Lower lobe of right lung (tissue), 2 donors: ENCODE data around the gene INO80. TPM values are rescaled to one million over a fixed set of nuclear protein-coding genes. Genes with fewer than 3 reads are reported as not detected.

Experiments used
- ATAC-seq, 2 donors: fragments of 200-7000 bp; cut with Tn5 transposase; one replicate each; pipeline ENCODE4 v1.9.1; 2020 to 2022; ENCODE audit warnings: mild to moderate bottlenecking in 2 of 2, moderate library complexity in 2 of 2
- DNase-seq: peaks from one replicate; pipeline ENCODE4 v3.0.0-alpha.2; 2020
- H3K27ac ChIP-seq: fragments of 200-600 bp; one replicate; pipeline ENCODE4 v1.8.0; 2022
- H3K27me3 ChIP-seq: fragments of 200-600 bp; one replicate; pipeline ENCODE4 v1.8.0; 2022; ENCODE audit warnings: low read depth
- H3K36me3 ChIP-seq: fragments of 200-600 bp; one replicate; pipeline ENCODE4 v1.8.0; 2022; ENCODE audit warnings: mild to moderate bottlenecking
- H3K4me1 ChIP-seq: fragments of 200-600 bp; one replicate; pipeline ENCODE4 v1.8.0; 2022
- H3K4me3 ChIP-seq: fragments of 200-600 bp; one replicate; pipeline ENCODE4 v1.8.0; 2022; ENCODE audit warnings: mild to moderate bottlenecking
- H3K9me3 ChIP-seq: fragments of 200-600 bp; one replicate; pipeline ENCODE4 v1.8.0; 2022
- CTCF ChIP-seq: fragments of 200-600 bp; IDR thresholded peaks from one replicate; pipeline ENCODE4 v1.8.0; 2022; ENCODE audit warnings: antibody characterized with exemption, mild to moderate bottlenecking
- intact Hi-C: fragments of 100-400 bp; cut with DNase I; formaldehyde crosslinking; loops from one replicate; pipeline ENCODE4 v1.11.0; 2022
- total RNA-seq: library from RNA; stranded (reverse); fragmentation: NEBNext Ultra II Directional; extraction: Animal tissue kit (Norgen Biotek cat#: 25700); gene quantifications from one replicate; pipeline ENCODE4 v1.2.1, GENCODE V29; 2021
- donor health status: DM: no; HTN: yes; CAD: no; lungs with severe emphysema.

The INO80 gene
- total RNA-seq, 1 donor from 2014 or later, result 25.0 TPM

DNA sequence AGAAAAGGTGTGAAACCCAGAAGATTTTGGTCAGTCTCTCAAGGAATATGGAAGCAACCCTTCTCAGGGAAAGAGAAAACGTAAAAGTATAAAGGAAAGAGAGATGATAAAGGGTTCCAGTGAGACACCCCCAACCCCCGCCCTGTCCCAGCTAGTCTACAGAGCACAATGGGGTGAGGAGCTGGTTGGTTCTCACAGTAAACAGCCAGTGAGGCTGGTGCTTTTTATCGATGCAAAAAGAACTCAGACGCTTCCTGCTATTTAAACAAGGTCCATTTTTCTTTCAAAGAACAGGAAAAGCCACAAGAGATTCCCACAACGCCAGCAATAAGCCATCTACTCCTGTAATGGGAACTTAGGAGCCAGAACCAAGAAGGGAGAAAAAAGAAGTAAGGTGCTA lies 96.9 kb downstream of the INO80 start:
- no peak for TF ChIP-seq CTCF
- no peak for ATAC-seq
- intact Hi-C loops, result no loop called here
- Histone ChIP-seq H3K27ac (peak overlapping the region; percentile 59), H3K27me3 (no peaks in the 10 kb centered on the region), H3K36me3 (peaks cover 46% of the 10 kb centered on the region), H3K9me3 (no peaks in the 10 kb centered on the region), H3K4me1 (peaks cover 55% of the 10 kb centered on the region), H3K4me3 (no peak overlapping the region)
- DNase-seq, result no peak

DNA sequence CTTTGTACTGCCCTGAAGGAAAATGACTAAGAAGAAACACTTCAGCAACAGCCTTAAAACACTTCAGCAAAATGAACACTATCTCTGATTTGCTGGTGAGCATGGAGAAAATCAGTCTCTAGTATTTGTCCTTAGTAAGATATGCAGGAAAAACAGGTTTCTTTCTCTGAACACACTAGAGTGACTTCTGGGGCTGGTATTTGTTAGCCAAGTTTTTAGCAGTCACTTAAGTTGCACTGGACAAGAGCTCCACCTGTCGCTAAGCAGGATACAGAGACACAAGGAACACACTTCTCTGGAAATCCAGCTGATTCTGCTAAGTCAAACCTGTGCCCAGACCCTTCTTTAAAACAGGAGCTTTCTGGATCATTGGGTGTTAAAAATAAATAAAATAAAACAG lies 97.5 kb downstream of the INO80 start:
- ATAC-seq (peak; percentile 93 to 94), DNase-seq (no peak)
- TF ChIP-seq CTCF, result peak; percentile 56
- Histone ChIP-seq H3K27me3 (no peaks in the 10 kb centered on the region), H3K9me3 (no peaks in the 10 kb centered on the region), H3K4me3 (no peak overlapping the region), H3K27ac (peak overlapping the region; percentile 59), H3K36me3 (peaks cover 47% of the 10 kb centered on the region), H3K4me1 (peaks cover 57% of the 10 kb centered on the region)
- intact Hi-C loops, result no loop called here

DNA sequence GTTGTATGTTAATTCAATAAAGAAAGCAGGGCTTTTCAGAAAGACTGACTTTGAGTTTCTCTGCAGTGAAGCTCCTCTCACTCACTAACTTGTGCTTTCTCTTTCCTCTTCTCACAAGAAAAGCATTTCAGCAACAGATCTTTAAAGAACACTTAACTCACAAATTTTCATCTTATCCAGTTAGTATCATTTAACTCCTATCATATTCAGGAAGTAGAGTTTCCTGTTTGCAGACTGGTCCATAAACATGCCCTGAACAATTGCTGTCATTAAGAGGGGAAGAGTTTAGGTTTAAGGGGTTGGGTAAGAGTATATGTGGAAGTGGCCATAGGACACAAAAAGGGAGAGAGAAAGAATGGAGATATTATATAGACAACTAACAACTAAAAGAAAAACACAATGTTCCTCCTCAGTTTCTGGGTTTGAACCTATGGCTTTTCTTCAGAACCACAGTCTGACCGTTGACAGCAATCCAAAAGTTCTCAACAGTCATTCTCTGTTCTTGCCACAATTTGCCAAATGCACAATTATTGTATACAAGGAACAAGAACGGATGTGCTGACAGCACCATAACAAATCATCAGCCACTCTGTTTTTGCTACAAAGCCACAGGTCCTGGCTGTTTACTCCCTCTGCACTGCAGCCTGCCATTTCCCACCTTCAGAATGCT lies 98.9 kb downstream of the INO80 start:
- no peak for DNase-seq
- ATAC-seq, result no peak
- Histone ChIP-seq H3K36me3 (peaks cover 47% of the 10 kb centered on the region), H3K4me3 (no peak overlapping the region), H3K4me1 (peaks cover 69% of the 10 kb centered on the region), H3K27me3 (no peaks in the 10 kb centered on the region), H3K9me3 (no peaks in the 10 kb centered on the region), H3K27ac (peak overlapping the region; percentile 59)
- intact Hi-C loops, result no loop called here
- no peak for TF ChIP-seq CTCF

GRCh38 chr15:41013691-41014414 lies 102.2 kb downstream of the INO80 start:
- DNase-seq (no peak), ATAC-seq (peak in 1 of 2 donors; percentile 3)
- TF ChIP-seq CTCF, result no peak
- Histone ChIP-seq H3K4me1 (peaks cover 68% of the 10 kb centered on the region), H3K27me3 (no peaks in the 10 kb centered on the region), H3K27ac (no peak overlapping the region), H3K9me3 (no peaks in the 10 kb centered on the region), H3K36me3 (peaks cover 35% of the 10 kb centered on the region), H3K4me3 (no peak overlapping the region)
- intact Hi-C loops, result no loop called here

GRCh38 chr15:41011055-41011815 lies 104.8 kb downstream of the INO80 start:
- no peak for TF ChIP-seq CTCF
- ATAC-seq, result peak in 1 of 2 donors; percentile 25
- H3K4me1 ChIP-seq, result peaks cover 41% of the 10 kb centered on the region
- H3K36me3 ChIP-seq, result peaks cover 31% of the 10 kb centered on the region
- no peak overlapping the region for H3K4me3 ChIP-seq
- H3K9me3 ChIP-seq, result no peaks in the 10 kb centered on the region
- no peak overlapping the region for H3K27ac ChIP-seq
- no peak for DNase-seq
- no peaks in the 10 kb centered on the region for H3K27me3 ChIP-seq
- intact Hi-C loops, result no loop called here
